Measurements from ENCODE around the gene TKTL1. TPM values are rescaled to one million over a fixed set of nuclear protein-coding genes. Genes with fewer than 3 reads are reported as not detected.

The TKTL1 gene
- total and polyA plus RNA-seq, 2 of the 4 experiments (the other 2 are of a cell fraction), result not detected

DNA sequence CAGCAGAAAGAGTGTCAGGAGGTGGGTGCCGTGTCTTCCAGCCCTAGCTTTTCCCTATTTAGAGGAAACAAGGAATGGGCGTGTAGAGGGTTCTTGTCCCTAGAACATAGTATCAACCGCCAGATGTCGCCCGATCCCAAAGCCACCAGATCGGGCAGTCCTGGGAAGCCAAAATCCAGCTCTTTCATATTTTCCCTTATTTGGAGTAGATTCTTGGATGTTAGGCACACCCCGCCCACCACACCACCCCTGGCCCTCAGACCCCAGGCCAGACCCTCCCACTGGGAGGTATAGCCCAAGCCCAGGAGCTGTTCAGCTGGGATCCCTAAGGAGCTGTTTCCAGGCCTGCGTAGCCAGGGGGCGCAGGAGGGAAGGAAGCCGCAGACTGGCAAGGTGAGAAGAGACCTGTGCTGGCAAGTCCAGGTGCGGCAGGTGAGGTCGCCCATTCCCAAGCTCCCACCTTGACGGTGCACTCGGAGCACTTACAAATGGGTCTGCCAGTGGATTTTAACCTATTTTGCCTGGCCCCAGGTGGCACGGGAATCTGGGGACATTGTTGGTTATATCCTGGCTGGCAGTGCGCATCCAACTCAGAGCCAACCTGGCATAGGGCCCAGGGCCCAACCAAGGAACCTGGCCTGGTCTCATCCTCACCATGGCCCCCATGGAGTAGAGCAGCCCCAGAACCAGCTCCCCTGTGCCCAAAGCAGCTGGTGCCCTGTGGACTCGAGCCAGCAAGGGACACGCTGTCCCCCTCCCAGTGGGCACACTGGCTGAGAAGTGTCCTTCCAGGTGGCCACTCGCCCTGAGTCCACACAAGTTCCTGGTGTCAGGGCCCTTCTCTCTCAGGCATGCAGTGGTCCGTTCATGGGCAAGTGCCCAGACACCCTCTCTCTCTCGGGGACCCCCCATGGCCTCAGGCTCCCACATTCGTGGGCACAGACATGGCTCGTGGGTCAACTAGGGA lies 78.0 kb downstream of the TKTL1 start:
- peak overlapping the region; percentile 88 for H3K18ac ChIP-seq (ENCODE audit: low read depth, low read length)
- H4K5ac ChIP-seq (ENCODE audit: low read depth, low read length), result peak overlapping the region; percentile 70
- no TSS peak for BruUV-seq (replicated peaks)
- TF ChIP-seq CHD1 (IDR thresholded peaks at IDR 0.05; ENCODE audit: low read depth, low read length) (no peak), MAFK (IDR thresholded peaks at IDR 0.05; ENCODE audit: low read depth, low read length) (no peak), CTCF (conservative IDR thresholded peaks at IDR 0.05; ENCODE audit: low read depth, low read length) (peak; percentile 30), MAZ (IDR thresholded peaks at IDR 0.05; ENCODE audit: borderline replicate concordance, low read depth, low read length) (peak; percentile 32; the same call in 1 of the 2 replicates), RAD21 (IDR thresholded peaks at IDR 0.05; ENCODE audit: low read length) (peak; percentile 49)
- H3K9me3 ChIP-seq (ENCODE audit: control insufficient read depth, insufficient read depth, low read length), result no peaks in the 10 kb centered on the region
- no peaks in the 10 kb centered on the region for H3K27me3 ChIP-seq (ENCODE audit: control insufficient read depth, insufficient read depth, low read length)
- WGBS, 2 experiments (ENCODE audit: extremely low coverage in 2 of 2, insufficient read length in 1 of 2), result 56% methylated on average over 4 of the region's 23 CpGs; no CpG with 5 or more reads in 1 of the 2 experiments
- H2BK15ac ChIP-seq (ENCODE audit: low read depth, low read length), result peak overlapping the region; percentile 77; the same call in 1 of the 3 replicates
- H3K9ac ChIP-seq (ENCODE audit: low read depth, low read length), result peak overlapping the region; percentile 98
- H2BK20ac ChIP-seq (ENCODE audit: low read depth, low read length), result peak overlapping the region; percentile 54; the same call in 1 of the 2 replicates
- CTCF ChIA-PET, result interaction anchor here (0.5 kb wide), 1 partner anchor 10 kb away, joined by 4 read pairs; no protein-coding TSS in a partner anchor
- H3K79me1 ChIP-seq (ENCODE audit: low read depth in 1 of 2, low read length in 2 of 2), result peaks cover 0 to 15% of the 10 kb centered on the region in 2 experiments; a peak in 2 of 4 replicates
- peak; percentile 83 for DNase-seq
- H2BK5ac ChIP-seq (ENCODE audit: low read depth, low read length, poor library complexity, severe bottlenecking), result peak overlapping the region; percentile 92
- peak overlapping the region; percentile 98 for H2AK9ac ChIP-seq (replicated peaks; ENCODE audit: low read depth, low read length, poor library complexity)
- H3K4me1 ChIP-seq (ENCODE audit: control insufficient read depth, insufficient read depth, low read length), result peaks cover 10% of the 10 kb centered on the region
- H3K9me1 ChIP-seq (ENCODE audit: insufficient read depth, low read length), result 0 out of 2 replicates have a peak, but pooled peaks cover 5% of the 10 kb centered on the region
- H3K14ac ChIP-seq (replicated peaks; ENCODE audit: low read depth, low read length), result peak overlapping the region; percentile 98
- peak overlapping the region; percentile 94 for H4K91ac ChIP-seq (ENCODE audit: insufficient read depth, low read depth, low read length)
- H4K8ac ChIP-seq (ENCODE audit: low read depth in 2 of 2, low read length in 2 of 2), result peak overlapping the region; percentile 84 to 92
- peak overlapping the region; percentile 96 for H3K23ac ChIP-seq (ENCODE audit: low read depth, low read length)
- peak overlapping the region; percentile 90 for H3K4me3 ChIP-seq (ENCODE audit: insufficient read depth, low read depth, low read length)
- peak overlapping the region; percentile 97 for H3K27ac ChIP-seq (ENCODE audit: insufficient read depth, low read length)
- peak overlapping the region; percentile 73 for H2BK120ac ChIP-seq (ENCODE audit: low read depth, low read length)
- dilution Hi-C loops (cut with HindIII; ENCODE audit: low sequenced_read_pairs, unreplicated experiment), result no loop called here
- POLR2A ChIA-PET (ENCODE audit: unreplicated experiment), result interaction anchor here (1.1 to 2.6 kb wide), 3 partner anchors 8 to 172 kb away, joined by 4 to 8 read pairs (median 5); no protein-coding TSS in a partner anchor
- peak overlapping the region; percentile 79 for H2AFZ ChIP-seq (replicated peaks; ENCODE audit: low read length, poor library complexity)
- peak overlapping the region; percentile 94 for H3K4me2 ChIP-seq (ENCODE audit: low read depth, low read length)
- intact Hi-C loops (cut with micrococcal nuclease), result loop anchor here (5.0 kb wide), 1 partner anchor 159 kb away; no protein-coding TSS in a partner anchor
- H4K20me1 ChIP-seq (ENCODE audit: insufficient read depth, low read length), result peaks cover 24% of the 10 kb centered on the region
- peaks cover 13% of the 10 kb centered on the region for H3K36me3 ChIP-seq (ENCODE audit: control insufficient read depth, insufficient read depth, low read length)
- in situ Hi-C loops (cut with MboI; ENCODE audit: low sequenced_read_pairs), result no loop called here
- peak overlapping the region; percentile 98 for H2AK5ac ChIP-seq (ENCODE audit: low read depth, low read length)
- peak; percentile 1 for ATAC-seq (ENCODE audit: low read depth)
- peak overlapping the region; percentile 99 for H3K4ac ChIP-seq (ENCODE audit: low read depth, low read length)
- H3K56ac ChIP-seq (ENCODE audit: extremely low read depth, insufficient read depth, low read length), result peak overlapping the region; percentile 98
